K562 (cell line): Measurements from ENCODE around the gene ANO9.

ENCODE experiments used
- ESRRA ChIP-seq: fragments of 450-650 bp; IDR thresholded peaks from 2 replicates; pipeline ENCODE4 v1.6.1; 2014; ENCODE audit warnings: low read depth, mild to moderate bottlenecking, moderate library complexity, borderline replicate concordance
- GMEB1 ChIP-seq: fragments of 250-450 bp; sonication (Bioruptor Pico); IDR thresholded peaks from 2 replicates; pipeline ENCODE4 v1.4.0; 2020; ENCODE audit warnings: mild to moderate bottlenecking
- KAT7 ChIP-seq: sonication (generic); formaldehyde crosslinking; IDR thresholded peaks from 2 replicates; pipeline ENCODE4 v1.8.0; 2022; ENCODE audit warnings: missing genetic modification reagents, mild to moderate bottlenecking, borderline replicate concordance
- PHF8 ChIP-seq: fragments of 200-600 bp; sonication (generic); IDR thresholded peaks from 2 replicates; pipeline ENCODE4 v1.6.1; 2012; ENCODE audit warnings: mixed run types, mild to moderate bottlenecking, inconsistent platforms, low read length, moderate library complexity, borderline replicate concordance
- PREB ChIP-seq: sonication (generic); formaldehyde crosslinking; IDR thresholded peaks from 2 replicates; pipeline ENCODE4 v1.8.1; 2023; ENCODE audit warnings: mild to moderate bottlenecking, missing genetic modification reagents
- SMAD1 ChIP-seq: fragments of 150-350 bp; IDR thresholded peaks from 2 replicates; pipeline ENCODE4 v1.6.1; 2014; ENCODE audit warnings: low read length, low read depth; ENCODE audit not compliant: partially characterized antibody
- SRSF9 ChIP-seq: fragments of 200-400 bp; formaldehyde crosslinking; IDR thresholded peaks from 2 replicates; pipeline ENCODE4 v1.6.1; 2017; ENCODE audit warnings: low read depth, low read length, borderline replicate concordance
- ZFX ChIP-seq: sonication (generic); formaldehyde crosslinking; IDR thresholded peaks from 2 replicates; pipeline ENCODE4 v1.8.0; 2022; ENCODE audit warnings: mild to moderate bottlenecking, missing genetic modification reagents, moderate library complexity
- TF ChIP-seq, protein P1 (sequence below): sonication (generic); formaldehyde crosslinking; IDR thresholded peaks from 2 replicates; pipeline ENCODE4 v1.8.0; 2022; ENCODE audit warnings: missing genetic modification reagents, mild to moderate bottlenecking, moderate library complexity, borderline replicate concordance
- TF ChIP-seq, protein P2 (sequence below), 3 experiments: IDR thresholded peaks in 2 of 3; conservative IDR thresholded peaks in 1 of 3; 2 replicates each; pipeline ENCODE4 v1.5.1; 2011 to 2012; ENCODE audit warnings: low read length in 3 of 3, mild to moderate bottlenecking in 3 of 3, control low read depth in 2 of 3, improper control_type of control experiment in 1 of 3, inconsistent platforms in 1 of 3, low read depth in 1 of 3, mixed read lengths in 1 of 3, moderate library complexity in 1 of 3; ENCODE audit not compliant: insufficient read depth in 2 of 3
- TF ChIP-seq, protein P3 (sequence below): fragments of 250-450 bp; sonication (Bioruptor Pico); IDR thresholded peaks from 2 replicates; pipeline ENCODE4 v1.4.0; 2020; ENCODE audit warnings: mild to moderate bottlenecking, moderate library complexity

- TF ChIP-seq, protein P1, sequence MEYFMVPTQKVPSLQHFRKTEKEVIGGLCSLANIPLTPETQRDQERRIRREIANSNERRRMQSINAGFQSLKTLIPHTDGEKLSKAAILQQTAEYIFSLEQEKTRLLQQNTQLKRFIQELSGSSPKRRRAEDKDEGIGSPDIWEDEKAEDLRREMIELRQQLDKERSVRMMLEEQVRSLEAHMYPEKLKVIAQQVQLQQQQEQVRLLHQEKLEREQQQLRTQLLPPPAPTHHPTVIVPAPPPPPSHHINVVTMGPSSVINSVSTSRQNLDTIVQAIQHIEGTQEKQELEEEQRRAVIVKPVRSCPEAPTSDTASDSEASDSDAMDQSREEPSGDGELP (CRISPR knock-in tag), result no peak
- TF ChIP-seq ESRRA (no peak), SMAD1 (no peak), SRSF9 (no peak), GMEB1 (CRISPR knock-in tag) (no peak), PHF8 (no peak), KAT7 (CRISPR knock-in tag) (no peak), ZFX (CRISPR knock-in tag) (no peak), PREB (CRISPR knock-in tag) (no peak)
- TF ChIP-seq, protein P2, sequence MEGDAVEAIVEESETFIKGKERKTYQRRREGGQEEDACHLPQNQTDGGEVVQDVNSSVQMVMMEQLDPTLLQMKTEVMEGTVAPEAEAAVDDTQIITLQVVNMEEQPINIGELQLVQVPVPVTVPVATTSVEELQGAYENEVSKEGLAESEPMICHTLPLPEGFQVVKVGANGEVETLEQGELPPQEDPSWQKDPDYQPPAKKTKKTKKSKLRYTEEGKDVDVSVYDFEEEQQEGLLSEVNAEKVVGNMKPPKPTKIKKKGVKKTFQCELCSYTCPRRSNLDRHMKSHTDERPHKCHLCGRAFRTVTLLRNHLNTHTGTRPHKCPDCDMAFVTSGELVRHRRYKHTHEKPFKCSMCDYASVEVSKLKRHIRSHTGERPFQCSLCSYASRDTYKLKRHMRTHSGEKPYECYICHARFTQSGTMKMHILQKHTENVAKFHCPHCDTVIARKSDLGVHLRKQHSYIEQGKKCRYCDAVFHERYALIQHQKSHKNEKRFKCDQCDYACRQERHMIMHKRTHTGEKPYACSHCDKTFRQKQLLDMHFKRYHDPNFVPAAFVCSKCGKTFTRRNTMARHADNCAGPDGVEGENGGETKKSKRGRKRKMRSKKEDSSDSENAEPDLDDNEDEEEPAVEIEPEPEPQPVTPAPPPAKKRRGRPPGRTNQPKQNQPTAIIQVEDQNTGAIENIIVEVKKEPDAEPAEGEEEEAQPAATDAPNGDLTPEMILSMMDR (IDR thresholded peaks at IDR 0.05 in 2 of 3, conservative IDR thresholded peaks at IDR 0.05 in 1 of 3; ENCODE audit: insufficient read depth in 2 of 3, low read depth in 1 of 3, low read length in 3 of 3), result no peak
- TF ChIP-seq, protein P3, sequence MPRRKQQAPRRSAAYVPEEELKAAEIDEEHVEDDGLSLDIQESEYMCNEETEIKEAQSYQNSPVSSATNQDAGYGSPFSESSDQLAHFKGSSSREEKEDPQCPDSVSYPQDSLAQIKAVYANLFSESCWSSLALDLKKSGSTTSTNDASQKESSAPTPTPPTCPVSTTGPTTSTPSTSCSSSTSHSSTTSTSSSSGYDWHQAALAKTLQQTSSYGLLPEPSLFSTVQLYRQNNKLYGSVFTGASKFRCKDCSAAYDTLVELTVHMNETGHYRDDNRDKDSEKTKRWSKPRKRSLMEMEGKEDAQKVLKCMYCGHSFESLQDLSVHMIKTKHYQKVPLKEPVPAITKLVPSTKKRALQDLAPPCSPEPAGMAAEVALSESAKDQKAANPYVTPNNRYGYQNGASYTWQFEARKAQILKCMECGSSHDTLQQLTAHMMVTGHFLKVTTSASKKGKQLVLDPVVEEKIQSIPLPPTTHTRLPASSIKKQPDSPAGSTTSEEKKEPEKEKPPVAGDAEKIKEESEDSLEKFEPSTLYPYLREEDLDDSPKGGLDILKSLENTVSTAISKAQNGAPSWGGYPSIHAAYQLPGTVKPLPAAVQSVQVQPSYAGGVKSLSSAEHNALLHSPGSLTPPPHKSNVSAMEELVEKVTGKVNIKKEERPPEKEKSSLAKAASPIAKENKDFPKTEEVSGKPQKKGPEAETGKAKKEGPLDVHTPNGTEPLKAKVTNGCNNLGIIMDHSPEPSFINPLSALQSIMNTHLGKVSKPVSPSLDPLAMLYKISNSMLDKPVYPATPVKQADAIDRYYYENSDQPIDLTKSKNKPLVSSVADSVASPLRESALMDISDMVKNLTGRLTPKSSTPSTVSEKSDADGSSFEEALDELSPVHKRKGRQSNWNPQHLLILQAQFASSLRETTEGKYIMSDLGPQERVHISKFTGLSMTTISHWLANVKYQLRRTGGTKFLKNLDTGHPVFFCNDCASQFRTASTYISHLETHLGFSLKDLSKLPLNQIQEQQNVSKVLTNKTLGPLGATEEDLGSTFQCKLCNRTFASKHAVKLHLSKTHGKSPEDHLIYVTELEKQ (CRISPR knock-in tag), result no peak
Measured at GRCh38 chr11:400241-400689, 41.5 kb downstream of the ANO9 start.
